A549 (cell line): Measurements from ENCODE around the gene RAP1B. TPM values are rescaled to one million over a fixed set of nuclear protein-coding genes. Genes with fewer than 3 reads are reported as not detected.

ENCODE experiments used
- ATAC-seq, 2 experiments: fragments of 200-7000 bp in 1 of 2; fragments of >200 bp in 1 of 2; cut with Nextera tagmentation in 1 of 2; cut with Tn5 transposase in 1 of 2; 3 replicates each; pipeline versions ENCODE4 v1.8.0 to v1.9.1; 2018 to 2020; ENCODE audit warnings: mild to moderate bottlenecking in 1 of 2, moderate library complexity in 1 of 2
- CTCF ChIA-PET: fragments of 300-600 bp; sonication (Branson Sonifier 250); formaldehyde crosslinking; extraction: SDS; loops from one replicate; lab custom pipeline; 2021; ENCODE audit warnings: antibody characterized with exemption, inconsistent platforms; lab: Yijun Ruan, JAX
- POLR2A ChIA-PET: fragments of 350-600 bp; formaldehyde crosslinking; extraction: SDS; loops from one replicate; lab custom pipeline; 2021; ENCODE audit warnings: antibody characterized with exemption, inconsistent platforms; lab: Yijun Ruan, JAX
- DNase-seq, 2 experiments: peaks; one replicate each; pipeline versions ENCODE4 v3.0.0 to v3.0.0-alpha.2; 2011 to 2016; ENCODE audit warnings: low read depth in 1 of 2, low spot score in 1 of 2
- FAIRE-seq: peaks from 2 replicates; lab custom pipeline; 2011; peaks lifted over from hg19 to GRCh38; lab: Jason Lieb, UNC
- H3K27ac ChIP-seq, 2 experiments: fragments of >200 bp; sonication (Bioruptor Twin); formaldehyde crosslinking; 3 replicates each; pipeline ENCODE4 v1.5.1; 2016 to 2017
- H3K4me1 ChIP-seq: fragments of >200 bp; sonication (Bioruptor Twin); formaldehyde crosslinking; 3 replicates; pipeline ENCODE4 v1.6.1; 2016
- H3K4me2 ChIP-seq: fragments of >200 bp; sonication (Bioruptor Twin); formaldehyde crosslinking; 3 replicates; pipeline ENCODE4 v1.6.1; 2016
- H3K4me3 ChIP-seq: fragments of >200 bp; sonication (Bioruptor Twin); formaldehyde crosslinking; 3 replicates; pipeline ENCODE4 v1.5.1; 2016
- H3K9me3 ChIP-seq: fragments of >200 bp; sonication (Bioruptor Twin); formaldehyde crosslinking; 3 replicates; pipeline ENCODE4 v1.6.1; 2016
- BHLHE40 ChIP-seq: IDR thresholded peaks from 2 replicates; pipeline ENCODE4 v1.6.1; 2012; ENCODE audit warnings: low read depth, low read length, inconsistent platforms
- CEBPB ChIP-seq, 2 experiments: fragments of >200 bp in 1 of 2; sonication (Bioruptor Twin) in 1 of 2; formaldehyde crosslinking in 1 of 2; IDR thresholded peaks; 2 replicates each; pipeline ENCODE4 v1.6.1; 2012 to 2016
- CHD2 ChIP-seq: fragments of 150-350 bp; IDR thresholded peaks from 2 replicates; pipeline ENCODE4 v1.6.1; 2014; ENCODE audit warnings: low read length; ENCODE audit not compliant: partially characterized antibody
- EHMT2 ChIP-seq: fragments of 200-600 bp; sonication (generic); IDR thresholded peaks from 2 replicates; pipeline ENCODE4 v1.6.1; 2016; ENCODE audit warnings: antibody characterized with exemption, low read depth, mild to moderate bottlenecking, moderate library complexity
- FOXS1 ChIP-seq: fragments of 250-450 bp; sonication (Bioruptor Pico); IDR thresholded peaks from 2 replicates; pipeline ENCODE4 v1.5.0; 2020; ENCODE audit warnings: mild to moderate bottlenecking, moderate library complexity
- HDAC2 ChIP-seq: fragments of 200-600 bp; sonication (generic); IDR thresholded peaks from 2 replicates; pipeline ENCODE4 v1.6.1; 2016
- KDM1A ChIP-seq: fragments of 200-600 bp; sonication (generic); IDR thresholded peaks from 2 replicates; pipeline ENCODE4 v1.6.1; 2016; ENCODE audit warnings: low read depth, mild to moderate bottlenecking
- RAD21 ChIP-seq, 2 experiments: fragments of >200 bp in 1 of 2; sonication (Bioruptor Twin) in 1 of 2; formaldehyde crosslinking in 1 of 2; IDR thresholded peaks in 1 of 2; conservative IDR thresholded peaks in 1 of 2; 2 replicates in 1 of 2; 3 replicates in 1 of 2; pipeline ENCODE4 v1.6.1; 2012 to 2018; ENCODE audit warnings: inconsistent platforms in 1 of 2
- RCOR1 ChIP-seq: fragments of 150-350 bp; IDR thresholded peaks from 2 replicates; pipeline ENCODE4 v1.6.1; 2014; ENCODE audit warnings: antibody characterized with exemption, low read length, low read depth
- RNF2 ChIP-seq: fragments of 200-600 bp; sonication (generic); IDR thresholded peaks from 2 replicates; pipeline ENCODE4 v1.6.1; 2016; ENCODE audit warnings: low read depth, mild to moderate bottlenecking, antibody characterized with exemption, moderate library complexity, borderline replicate concordance
- SMC3 ChIP-seq: fragments of >200 bp; sonication (Bioruptor Twin); formaldehyde crosslinking; IDR thresholded peaks from 3 replicates; pipeline ENCODE4 v1.6.1; 2018; ENCODE audit warnings: inconsistent platforms
- TP53 ChIP-seq: fragments of 250-450 bp; sonication (Bioruptor Pico); IDR thresholded peaks from 2 replicates; pipeline ENCODE4 v1.5.0; 2021; ENCODE audit warnings: mild to moderate bottlenecking, moderate library complexity
- ZFP36 ChIP-seq: fragments of 450-650 bp; IDR thresholded peaks from 2 replicates; pipeline ENCODE4 v1.6.1; 2014; ENCODE audit warnings: borderline replicate concordance; ENCODE audit not compliant: partially characterized antibody
- ZNF302 ChIP-seq: fragments of 250-450 bp; sonication (Bioruptor Pico); IDR thresholded peaks from 2 replicates; pipeline ENCODE4 v1.9.0; 2021; ENCODE audit warnings: inconsistent platforms, mild to moderate bottlenecking, moderate library complexity
- ZSCAN20 ChIP-seq: fragments of 250-450 bp; sonication (Bioruptor Pico); IDR thresholded peaks from 2 replicates; pipeline ENCODE4 v1.8.0; 2022; ENCODE audit warnings: mild to moderate bottlenecking, moderate library complexity
- WGBS: methylation state at CpG from one replicate; pipeline ENCODE4 v1.1.6; 2017; ENCODE audit errors: missing lambda C conversion rate; 5-methylcytosine and 5-hydroxymethylcytosine counted together
- polyA plus RNA-seq, 4 experiments: library from polyadenylated mRNA; depleted of rRNA in 3 of 4; stranded (reverse); fragments of >200 nt; fragmentation: RNase III in 1 of 4; extraction: RNeasy Plus Mini Kit Qiagen cat#74134 plus additional on column Dnase treatment in 1 of 4; gene quantifications; 2 replicates in 3 of 4; 3 replicates in 1 of 4; pipeline ENCODE4 v1.2.3, GENCODE V29; 2011 to 2017
- TF ChIP-seq, protein P1 (sequence below): IDR thresholded peaks from 2 replicates; pipeline ENCODE4 v1.6.1; 2012
- TF ChIP-seq, protein P2 (sequence below): fragments of 200-600 bp; sonication (generic); IDR thresholded peaks from 2 replicates; pipeline ENCODE4 v1.6.1; 2016; ENCODE audit warnings: antibody characterized with exemption, mild to moderate bottlenecking, moderate library complexity

RAP1B gene
- polyA plus RNA-seq, 2 of the 4 experiments (the other 2 are of a cell fraction) = 196 to 305 TPM

- H3K27ac ChIP-seq = no peak overlapping the region
- POLR2A ChIA-PET = no interaction called here
Observed at GRCh38 chr12:68647507-68647906, 36.8 kb downstream of the RAP1B start.

GRCh38 chr12:68648179-68648578, 37.5 kb downstream of the RAP1B start:
- ChIA-PET POLR2A (no interaction called here), CTCF (interaction anchor here (0.7 to 1.4 kb wide), 2 partner anchors 19 to 291 kb away, joined by 3 read pairs; no protein-coding TSS in a partner anchor)
- no peak for DNase-seq
- no peak for FAIRE-seq
- Histone ChIP-seq H3K4me2 (no peak overlapping the region), H3K4me3 (no peak overlapping the region), H3K27ac (no peak overlapping the region), H3K9me3 (no peaks in the 10 kb centered on the region), H3K4me1 (no peaks in the 10 kb centered on the region)
- WGBS = 81% methylated on average over 3 of the region's 3 CpGs
- no peak for TF ChIP-seq HDAC2
- TF ChIP-seq CEBPB (IDR thresholded peaks at IDR 0.05) = no peak
- no peak for TF ChIP-seq ZFP36
- no peak for TF ChIP-seq ZNF302 (CRISPR knock-in tag)
- no peak for TF ChIP-seq KDM1A
- no peak for TF ChIP-seq EHMT2
- TF ChIP-seq FOXS1 (CRISPR knock-in tag) = no peak
- no peak for TF ChIP-seq RAD21 (conservative IDR thresholded peaks at IDR 0.05 in 1 of 2, IDR thresholded peaks at IDR 0.05 in 1 of 2)
- no peak for TF ChIP-seq RNF2
- TF ChIP-seq SMC3 = no peak
- no peak for TF ChIP-seq RCOR1
- no peak for TF ChIP-seq ZSCAN20 (CRISPR knock-in tag)
- TF ChIP-seq, protein P1, sequence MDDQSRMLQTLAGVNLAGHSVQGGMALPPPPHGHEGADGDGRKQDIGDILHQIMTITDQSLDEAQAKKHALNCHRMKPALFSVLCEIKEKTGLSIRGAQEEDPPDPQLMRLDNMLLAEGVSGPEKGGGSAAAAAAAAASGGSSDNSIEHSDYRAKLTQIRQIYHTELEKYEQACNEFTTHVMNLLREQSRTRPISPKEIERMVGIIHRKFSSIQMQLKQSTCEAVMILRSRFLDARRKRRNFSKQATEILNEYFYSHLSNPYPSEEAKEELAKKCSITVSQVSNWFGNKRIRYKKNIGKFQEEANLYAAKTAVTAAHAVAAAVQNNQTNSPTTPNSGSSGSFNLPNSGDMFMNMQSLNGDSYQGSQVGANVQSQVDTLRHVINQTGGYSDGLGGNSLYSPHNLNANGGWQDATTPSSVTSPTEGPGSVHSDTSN = no peak
- no peak for TF ChIP-seq BHLHE40
- TF ChIP-seq, all 56 proteins: peak for 0
- no peak for ATAC-seq

More at GRCh38 chr12:68647507-68647906, 36.8 kb downstream of the RAP1B start:
- ATAC-seq (no peak), FAIRE-seq (no peak), DNase-seq (no peak)
- TF ChIP-seq, protein P2, sequence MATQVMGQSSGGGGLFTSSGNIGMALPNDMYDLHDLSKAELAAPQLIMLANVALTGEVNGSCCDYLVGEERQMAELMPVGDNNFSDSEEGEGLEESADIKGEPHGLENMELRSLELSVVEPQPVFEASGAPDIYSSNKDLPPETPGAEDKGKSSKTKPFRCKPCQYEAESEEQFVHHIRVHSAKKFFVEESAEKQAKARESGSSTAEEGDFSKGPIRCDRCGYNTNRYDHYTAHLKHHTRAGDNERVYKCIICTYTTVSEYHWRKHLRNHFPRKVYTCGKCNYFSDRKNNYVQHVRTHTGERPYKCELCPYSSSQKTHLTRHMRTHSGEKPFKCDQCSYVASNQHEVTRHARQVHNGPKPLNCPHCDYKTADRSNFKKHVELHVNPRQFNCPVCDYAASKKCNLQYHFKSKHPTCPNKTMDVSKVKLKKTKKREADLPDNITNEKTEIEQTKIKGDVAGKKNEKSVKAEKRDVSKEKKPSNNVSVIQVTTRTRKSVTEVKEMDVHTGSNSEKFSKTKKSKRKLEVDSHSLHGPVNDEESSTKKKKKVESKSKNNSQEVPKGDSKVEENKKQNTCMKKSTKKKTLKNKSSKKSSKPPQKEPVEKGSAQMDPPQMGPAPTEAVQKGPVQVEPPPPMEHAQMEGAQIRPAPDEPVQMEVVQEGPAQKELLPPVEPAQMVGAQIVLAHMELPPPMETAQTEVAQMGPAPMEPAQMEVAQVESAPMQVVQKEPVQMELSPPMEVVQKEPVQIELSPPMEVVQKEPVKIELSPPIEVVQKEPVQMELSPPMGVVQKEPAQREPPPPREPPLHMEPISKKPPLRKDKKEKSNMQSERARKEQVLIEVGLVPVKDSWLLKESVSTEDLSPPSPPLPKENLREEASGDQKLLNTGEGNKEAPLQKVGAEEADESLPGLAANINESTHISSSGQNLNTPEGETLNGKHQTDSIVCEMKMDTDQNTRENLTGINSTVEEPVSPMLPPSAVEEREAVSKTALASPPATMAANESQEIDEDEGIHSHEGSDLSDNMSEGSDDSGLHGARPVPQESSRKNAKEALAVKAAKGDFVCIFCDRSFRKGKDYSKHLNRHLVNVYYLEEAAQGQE = no peak
- no peak for TF ChIP-seq TP53 (CRISPR knock-in tag)
- TF ChIP-seq SMC3 = no peak
- no peaks in the 10 kb centered on the region for H3K4me1 ChIP-seq
- no peak overlapping the region for H3K4me3 ChIP-seq
- CTCF ChIA-PET = no interaction called here
- no peaks in the 10 kb centered on the region for H3K9me3 ChIP-seq
- no peak overlapping the region for H3K4me2 ChIP-seq
- 93% methylated on average over 1 of the region's 1 CpG for WGBS

GRCh38 chr12:68665016-68665569, 54.4 kb downstream of the RAP1B start:
- no peaks in the 10 kb centered on the region for H3K4me1 ChIP-seq
- CTCF ChIA-PET = interaction anchor here (1.0 to 1.9 kb wide), 3 partner anchors 9 to 55 kb away, joined by 3 to 6 read pairs (median 3); partner anchors contain the start of gene RAP1B

More at GRCh38 chr12:68665016-68665569, 54.4 kb downstream of the RAP1B start:
- Histone ChIP-seq H3K4me3 (no peak overlapping the region), H3K27ac (no peak overlapping the region), H3K4me2 (no peak overlapping the region), H3K9me3 (no peaks in the 10 kb centered on the region)
- POLR2A ChIA-PET = interaction anchor here (0.5 to 0.6 kb wide), 2 partner anchors 11 to 254 kb away, joined by 4 read pairs; no protein-coding TSS in a partner anchor
- FAIRE-seq (no peak), ATAC-seq (peak in 1 of 2 experiments; percentile 45; a peak in 3 of 6 replicates), DNase-seq (peak in 1 of 2 experiments; percentile 5)
- 93% methylated on average over 3 of the region's 3 CpGs for WGBS
- TF ChIP-seq CHD2 (no peak), RAD21 (conservative IDR thresholded peaks at IDR 0.05 in 1 of 2, IDR thresholded peaks at IDR 0.05 in 1 of 2) (peak; percentile 11 to 22; a peak in 1 of 5 replicates)
